ENCODE results near the gene SORBS2.

GRCh38 chr4:185817403-185817818, 5.4 kb upstream of the SORBS2 start:
- TF ChIP-seq CTCF (IDR thresholded peaks at IDR 0.05) (no peak), POLR2A (IDR thresholded peaks at IDR 0.05) (no peak)

All from tibial nerve (tissue), 3 donors.